Upper lobe of right lung (tissue), 1 donor: ENCODE results near the gene SATB1. TPM values are rescaled to one million over a fixed set of nuclear protein-coding genes. Genes with fewer than 3 reads are reported as not detected.

Experiments used
- ATAC-seq: fragments of 200-7000 bp; cut with Tn5 transposase; one replicate; pipeline ENCODE4 v1.9.1; 2020; ENCODE audit warnings: mild to moderate bottlenecking, moderate library complexity
- DNase-seq: peaks from one replicate; pipeline ENCODE4 v3.0.0-alpha.2; 2020
- H3K27ac ChIP-seq: fragments of 200-600 bp; one replicate; pipeline ENCODE4 v1.8.0; 2022
- H3K27me3 ChIP-seq: fragments of 200-600 bp; one replicate; pipeline ENCODE4 v1.8.0; 2022; ENCODE audit warnings: mild to moderate bottlenecking
- H3K36me3 ChIP-seq: fragments of 200-600 bp; one replicate; pipeline ENCODE4 v1.8.0; 2022
- H3K4me1 ChIP-seq: fragments of 200-600 bp; one replicate; pipeline ENCODE4 v1.8.0; 2022
- H3K4me3 ChIP-seq: fragments of 200-600 bp; one replicate; pipeline ENCODE4 v1.8.0; 2022; ENCODE audit warnings: mild to moderate bottlenecking
- H3K9me3 ChIP-seq: fragments of 200-600 bp; one replicate; pipeline ENCODE4 v1.8.0; 2022
- CTCF ChIP-seq: fragments of 200-600 bp; IDR thresholded peaks from one replicate; pipeline ENCODE4 v1.8.0; 2022; ENCODE audit warnings: antibody characterized with exemption
- intact Hi-C: fragments of 100-400 bp; cut with DNase I; formaldehyde crosslinking; loops from one replicate; pipeline ENCODE4 v1.11.0; 2022
- total RNA-seq: library from RNA; stranded (reverse); fragmentation: NEBNext Ultra II Directional; extraction: Animal tissue kit (Norgen Biotek cat#: 25700); gene quantifications from one replicate; pipeline ENCODE4 v1.2.1, GENCODE V29; 2021
- donor health status: DM: no; HTN: yes; CAD: no; lungs with severe emphysema.

Gene SATB1
- total RNA-seq, 1 donor from 2014 or later = 28.4 TPM

GRCh38 chr3:18402239-18402799 lies 22.8 kb downstream of the SATB1 start:
- Histone ChIP-seq H3K27me3 (no peaks in the 10 kb centered on the region), H3K27ac (no peak overlapping the region), H3K36me3 (no peaks in the 10 kb centered on the region), H3K4me3 (no peak overlapping the region), H3K4me1 (no peaks in the 10 kb centered on the region), H3K9me3 (no peaks in the 10 kb centered on the region)
- TF ChIP-seq CTCF = no peak
- ATAC-seq (no peak), DNase-seq (no peak)
- intact Hi-C loops = no loop called here

- Histone ChIP-seq H3K9me3 (no peaks in the 10 kb centered on the region), H3K4me1 (no peaks in the 10 kb centered on the region), H3K36me3 (no peaks in the 10 kb centered on the region), H3K27me3 (no peaks in the 10 kb centered on the region), H3K4me3 (no peak overlapping the region), H3K27ac (no peak overlapping the region)
- ATAC-seq (no peak), DNase-seq (no peak)
- no peak for TF ChIP-seq CTCF
- intact Hi-C loops = no loop called here
Measured at GRCh38 chr3:18401300-18401961, 23.7 kb downstream of the SATB1 start.

- H3K27ac ChIP-seq = no peak overlapping the region
- ATAC-seq = no peak
- TF ChIP-seq CTCF = no peak
- no peaks in the 10 kb centered on the region for H3K9me3 ChIP-seq
- intact Hi-C loops = no loop called here
- H3K36me3 ChIP-seq = peaks cover 18% of the 10 kb centered on the region
- DNase-seq = no peak
- H3K27me3 ChIP-seq = no peaks in the 10 kb centered on the region
- H3K4me3 ChIP-seq = no peak overlapping the region
- H3K4me1 ChIP-seq = no peaks in the 10 kb centered on the region
Measured at GRCh38 chr3:18398448-18398847, 26.7 kb downstream of the SATB1 start.

GRCh38 chr3:18396428-18396827 lies 28.7 kb downstream of the SATB1 start:
- Histone ChIP-seq H3K4me3 (no peak overlapping the region), H3K9me3 (no peaks in the 10 kb centered on the region), H3K27me3 (no peaks in the 10 kb centered on the region), H3K36me3 (peaks cover 18% of the 10 kb centered on the region), H3K4me1 (no peaks in the 10 kb centered on the region), H3K27ac (no peak overlapping the region)
- DNase-seq = no peak
- ATAC-seq = no peak
- no peak for TF ChIP-seq CTCF
- intact Hi-C loops = no loop called here

- H3K27ac ChIP-seq = no peak overlapping the region
- intact Hi-C loops = no loop called here
- peaks cover 18% of the 10 kb centered on the region for H3K36me3 ChIP-seq
- H3K4me3 ChIP-seq = no peak overlapping the region
- TF ChIP-seq CTCF = no peak
- H3K9me3 ChIP-seq = no peaks in the 10 kb centered on the region
- no peaks in the 10 kb centered on the region for H3K27me3 ChIP-seq
- ATAC-seq (no peak), DNase-seq (no peak)
- H3K4me1 ChIP-seq = no peaks in the 10 kb centered on the region
Measured at GRCh38 chr3:18394384-18394995, 30.6 kb downstream of the SATB1 start.
